ENCODE data around the gene ERVK3-1.

ERVK3-1 gene

DNA sequence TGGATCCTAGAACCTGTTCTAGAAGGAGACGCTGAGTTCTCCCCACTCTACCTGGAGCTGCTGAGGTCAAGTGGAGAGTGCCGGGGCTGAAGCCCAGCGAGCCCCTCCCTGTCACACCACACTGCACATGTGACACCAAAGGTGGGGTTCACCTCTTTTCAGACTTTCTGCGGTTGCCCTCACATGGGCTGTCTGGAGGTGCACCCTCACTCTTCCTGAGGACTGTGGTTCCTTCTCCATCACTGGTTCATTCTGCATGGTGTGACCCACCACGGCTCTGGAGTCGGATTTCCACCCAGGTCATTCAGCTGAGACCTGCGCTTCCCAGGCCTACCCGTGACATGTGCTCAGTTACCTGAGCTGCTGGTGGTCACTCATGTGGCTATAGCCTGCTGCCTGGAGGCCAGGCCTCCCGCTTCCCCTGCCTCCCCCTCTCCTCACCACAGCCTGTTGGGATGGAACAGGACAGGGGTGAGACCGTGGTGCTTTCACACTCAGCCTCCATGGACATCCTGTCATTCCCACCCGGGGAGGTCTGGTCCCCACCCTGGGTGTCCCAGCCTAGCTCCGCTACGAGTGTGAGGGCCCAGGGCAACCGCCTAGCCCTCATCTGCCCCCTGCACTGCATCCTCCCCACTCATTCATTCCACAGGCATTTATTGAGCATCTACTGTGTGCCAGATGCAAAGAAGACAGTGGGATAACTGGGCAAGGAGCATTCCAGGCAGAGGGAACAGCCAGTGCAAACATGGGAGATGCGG, 48.7 kb downstream of the ERVK3-1 start:
- no peak for DNase-seq (ENCODE audit: low read depth, low spot score)
- in situ Hi-C loops (cut with HindIII; ENCODE audit: low sequenced_read_pairs), result no loop called here
- TF ChIP-seq, protein P1, sequence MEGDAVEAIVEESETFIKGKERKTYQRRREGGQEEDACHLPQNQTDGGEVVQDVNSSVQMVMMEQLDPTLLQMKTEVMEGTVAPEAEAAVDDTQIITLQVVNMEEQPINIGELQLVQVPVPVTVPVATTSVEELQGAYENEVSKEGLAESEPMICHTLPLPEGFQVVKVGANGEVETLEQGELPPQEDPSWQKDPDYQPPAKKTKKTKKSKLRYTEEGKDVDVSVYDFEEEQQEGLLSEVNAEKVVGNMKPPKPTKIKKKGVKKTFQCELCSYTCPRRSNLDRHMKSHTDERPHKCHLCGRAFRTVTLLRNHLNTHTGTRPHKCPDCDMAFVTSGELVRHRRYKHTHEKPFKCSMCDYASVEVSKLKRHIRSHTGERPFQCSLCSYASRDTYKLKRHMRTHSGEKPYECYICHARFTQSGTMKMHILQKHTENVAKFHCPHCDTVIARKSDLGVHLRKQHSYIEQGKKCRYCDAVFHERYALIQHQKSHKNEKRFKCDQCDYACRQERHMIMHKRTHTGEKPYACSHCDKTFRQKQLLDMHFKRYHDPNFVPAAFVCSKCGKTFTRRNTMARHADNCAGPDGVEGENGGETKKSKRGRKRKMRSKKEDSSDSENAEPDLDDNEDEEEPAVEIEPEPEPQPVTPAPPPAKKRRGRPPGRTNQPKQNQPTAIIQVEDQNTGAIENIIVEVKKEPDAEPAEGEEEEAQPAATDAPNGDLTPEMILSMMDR (IDR thresholded peaks at IDR 0.05; ENCODE audit: low read depth, low read length), result no peak
- no peak overlapping the region for H3K4me3 ChIP-seq (ENCODE audit: low read depth, low read length)

DNA sequence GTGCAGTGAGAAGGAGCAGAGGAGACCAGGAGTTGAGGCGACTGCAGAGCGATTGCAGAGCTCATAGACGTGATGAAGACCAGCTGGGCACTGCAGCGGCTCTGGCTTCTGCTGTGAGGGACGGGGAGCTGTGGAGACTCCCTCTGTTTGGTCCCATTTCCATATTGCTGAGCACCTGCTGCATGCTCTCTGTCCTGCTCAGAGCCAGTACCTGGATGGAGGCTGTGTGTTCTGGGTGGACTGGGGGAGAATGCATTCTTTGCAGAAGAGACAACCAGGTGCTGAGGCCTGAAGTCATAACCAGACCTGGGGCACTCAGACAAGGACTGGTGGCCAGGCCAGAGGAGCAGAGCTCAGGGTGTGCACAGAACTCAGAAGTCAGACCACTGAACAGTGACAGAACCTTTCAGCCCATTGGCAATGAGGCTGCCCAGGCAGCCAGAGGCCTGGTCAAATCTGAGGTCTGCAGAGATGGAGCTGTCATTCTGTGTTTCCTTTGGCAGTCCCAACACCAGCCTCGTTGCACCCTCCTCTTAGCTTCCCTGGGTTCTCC, 49.4 kb downstream of the ERVK3-1 start:
- TF ChIP-seq, protein P1 (IDR thresholded peaks at IDR 0.05; ENCODE audit: low read depth, low read length), result no peak
- in situ Hi-C loops (cut with HindIII; ENCODE audit: low sequenced_read_pairs), result no loop called here
- H3K4me3 ChIP-seq (ENCODE audit: low read depth, low read length), result no peak overlapping the region
- no peak for DNase-seq (ENCODE audit: low read depth, low spot score)

DNA sequence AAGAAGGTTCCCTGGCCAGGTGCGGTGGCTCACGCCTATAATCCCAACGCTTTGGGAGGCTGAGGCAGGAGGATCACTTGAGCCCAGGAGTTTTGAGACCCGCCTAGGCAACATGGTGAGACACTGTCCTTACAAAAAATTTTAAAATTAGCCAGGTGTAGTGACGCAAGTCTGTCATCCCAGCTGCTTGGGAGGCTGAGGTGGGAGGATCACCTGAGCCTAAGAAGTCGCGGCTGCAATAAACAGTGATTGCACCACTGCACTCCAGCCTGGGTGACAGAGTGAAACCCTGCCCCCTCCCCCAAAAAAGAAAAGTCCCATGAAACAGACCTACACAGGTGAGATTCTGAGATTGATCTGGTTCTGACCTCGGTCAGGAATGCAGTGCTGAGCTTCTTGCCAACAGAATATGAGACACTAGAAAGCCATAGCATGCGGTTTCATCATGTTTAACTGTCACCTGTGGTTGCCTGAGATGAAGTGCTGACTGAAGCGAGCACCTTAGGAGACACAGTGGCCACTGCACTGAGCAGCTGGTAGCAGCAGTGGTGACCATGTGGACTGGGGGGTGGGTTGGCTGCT, 50.1 kb downstream of the ERVK3-1 start:
- no peak for DNase-seq (ENCODE audit: low read depth, low spot score)
- TF ChIP-seq, protein P1 (IDR thresholded peaks at IDR 0.05; ENCODE audit: low read depth, low read length), result no peak
- in situ Hi-C loops (cut with HindIII; ENCODE audit: low sequenced_read_pairs), result no loop called here
- no peak overlapping the region for H3K4me3 ChIP-seq (ENCODE audit: low read depth, low read length)

DNA sequence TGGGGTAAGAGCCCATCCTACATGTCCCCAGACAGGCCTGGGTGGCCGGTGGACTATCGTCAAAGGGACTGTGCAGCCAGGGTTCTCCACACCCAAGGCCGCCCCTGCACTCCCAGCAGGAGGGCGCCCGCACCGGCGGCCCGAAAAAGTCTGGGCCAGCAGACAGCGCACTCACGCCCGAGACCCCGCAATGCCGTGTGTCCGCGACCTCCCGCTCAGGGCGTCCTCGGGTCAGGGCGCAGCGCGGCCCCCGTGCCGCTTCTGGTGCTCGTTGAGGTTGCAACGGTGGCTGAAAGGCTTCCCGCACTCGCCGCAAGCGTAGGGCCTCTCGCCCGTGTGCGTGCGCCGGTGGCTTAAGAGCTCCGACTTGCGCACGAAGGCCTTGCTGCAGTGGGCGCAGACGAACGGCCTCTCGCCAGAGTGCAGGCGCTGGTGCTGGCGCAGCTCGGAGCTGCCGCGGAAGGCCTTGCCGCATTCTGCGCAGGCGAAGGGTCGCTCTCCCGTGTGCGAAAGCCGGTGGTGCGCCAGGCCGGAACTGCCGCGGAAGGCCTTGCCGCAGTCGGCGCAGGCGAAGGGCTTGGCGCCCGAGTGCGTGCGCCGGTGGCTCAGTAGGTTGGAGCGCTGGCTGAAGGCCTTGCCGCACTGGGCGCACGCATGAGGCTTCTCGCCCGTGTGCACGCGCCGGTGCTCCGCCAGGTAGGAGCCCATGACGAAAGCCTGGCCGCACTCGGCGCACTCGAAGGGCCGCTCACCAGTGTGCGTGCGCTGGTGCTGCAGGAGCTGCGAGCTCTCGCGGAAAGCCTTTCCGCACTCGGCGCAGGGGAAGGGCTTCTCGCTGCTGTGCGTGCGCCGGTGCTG, 51.0 kb downstream of the ERVK3-1 start:
- TF ChIP-seq, protein P1 (IDR thresholded peaks at IDR 0.05; ENCODE audit: low read depth, low read length), result no peak
- no peak for DNase-seq (ENCODE audit: low read depth, low spot score)
- in situ Hi-C loops (cut with HindIII; ENCODE audit: low sequenced_read_pairs), result no loop called here
- H3K4me3 ChIP-seq (ENCODE audit: low read depth, low read length), result no peak overlapping the region

DNA sequence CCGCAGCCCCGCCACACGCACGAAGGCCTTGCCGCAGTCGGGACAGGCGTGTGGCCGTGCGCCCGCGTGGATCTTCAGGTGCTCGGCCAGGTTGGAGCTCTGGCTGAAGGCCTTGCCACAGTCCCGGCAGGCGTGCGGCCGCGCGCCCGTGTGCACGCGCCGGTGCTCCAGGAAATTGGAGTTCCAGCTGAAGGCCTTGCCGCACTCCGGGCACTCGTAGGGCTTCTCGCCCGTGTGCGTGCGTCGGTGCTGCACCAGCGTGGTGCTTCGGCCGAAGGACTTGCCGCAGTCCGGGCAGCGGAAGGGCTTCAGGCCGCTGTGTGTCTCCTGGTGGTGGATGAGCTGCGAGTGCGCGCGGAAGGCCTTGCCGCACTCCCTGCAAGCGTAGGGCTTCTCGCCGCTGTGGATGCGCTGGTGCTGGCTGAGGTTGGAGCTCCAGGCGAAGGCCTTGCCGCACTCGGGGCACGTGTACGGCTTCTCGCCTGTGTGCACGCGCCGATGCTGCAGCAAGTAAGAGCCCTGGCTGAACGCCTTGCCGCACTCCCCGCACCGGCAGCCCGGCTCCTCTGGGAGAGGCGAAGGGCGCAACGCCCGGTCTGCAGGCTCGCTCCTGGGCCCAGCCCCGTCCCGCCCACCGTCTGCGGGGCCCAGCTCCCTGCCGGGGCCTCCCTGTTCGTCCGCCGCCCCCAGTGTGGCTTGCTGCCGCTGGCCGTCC, 51.7 kb downstream of the ERVK3-1 start:
- TF ChIP-seq, protein P1 (IDR thresholded peaks at IDR 0.05; ENCODE audit: low read depth, low read length), result no peak
- DNase-seq (ENCODE audit: low read depth, low spot score), result no peak
- H3K4me3 ChIP-seq (ENCODE audit: low read depth, low read length), result no peak overlapping the region
- in situ Hi-C loops (cut with HindIII; ENCODE audit: low sequenced_read_pairs), result no loop called here
